HEK293 (cell line): Measurements from ENCODE around the gene PLCH2.

ENCODE experiments used
- CTCF ChIP-seq: fragments of 450-650 bp; formaldehyde crosslinking; IDR thresholded peaks from 2 replicates; pipeline ENCODE4 v1.5.1; 2016; ENCODE audit warnings: missing biosample characterization, missing genetic modification characterization
- GLIS2 ChIP-seq: fragments of 450-650 bp; formaldehyde crosslinking; IDR thresholded peaks from 2 replicates; pipeline ENCODE4 v1.5.1; 2016; ENCODE audit warnings: missing biosample characterization, missing genetic modification characterization
- ZNF335 ChIP-seq: fragments of 450-650 bp; formaldehyde crosslinking; conservative IDR thresholded peaks from 2 replicates; pipeline ENCODE4 v1.5.1; 2016; ENCODE audit warnings: missing biosample characterization, missing genetic modification characterization
- ZSCAN23 ChIP-seq: fragments of 450-650 bp; formaldehyde crosslinking; IDR thresholded peaks from 2 replicates; pipeline ENCODE4 v1.5.1; 2016; ENCODE audit warnings: missing biosample characterization, missing genetic modification characterization

GRCh38 chr1:2517966-2518365, 41.9 kb downstream of the PLCH2 start:
- no peak for TF ChIP-seq CTCF
- no peak for TF ChIP-seq GLIS2
- TF ChIP-seq ZSCAN23 (tag by site-specific recombination): no peak
- no peak for TF ChIP-seq ZNF335 (tag by site-specific recombination)
